ENCODE data around the gene PREX1.

GRCh38 chr20:48814633-48815032 is 13.2 kb downstream of the PREX1 start:
- no peak for TF ChIP-seq ZNF274 (IDR thresholded peaks at IDR 0.05; ENCODE audit: low read depth, low read length)
- TF ChIP-seq YY1 (IDR thresholded peaks at IDR 0.05; ENCODE audit: insufficient read depth, insufficient read length): no peak
- TF ChIP-seq SUZ12 (IDR thresholded peaks at IDR 0.05; ENCODE audit: extremely low read depth, insufficient read depth, insufficient read length): no peak

Measured in NT2/D1 (cell line).